Fibroblast of lung (primary cell): Measurements from ENCODE around the gene KIF11.

Experiments
- EZH2 ChIP-seq: IDR thresholded peaks from 2 replicates; pipeline ENCODE4 v1.5.1; 2012; ENCODE audit warnings: low read length, control low read depth, mild to moderate bottlenecking; ENCODE audit errors: missing control alignments
- TF ChIP-seq, protein P1 (sequence below), 2 donors: IDR thresholded peaks in 1 of 2; conservative IDR thresholded peaks in 1 of 2; 1 replicate in 1 of 2; 2 replicates in 1 of 2; pipeline ENCODE4 v1.5.1; 2011 to 2012; ENCODE audit warnings: low read length in 2 of 2, control low read depth in 1 of 2, inconsistent platforms in 1 of 2, low read depth in 1 of 2, mild to moderate bottlenecking in 1 of 2

DNA sequence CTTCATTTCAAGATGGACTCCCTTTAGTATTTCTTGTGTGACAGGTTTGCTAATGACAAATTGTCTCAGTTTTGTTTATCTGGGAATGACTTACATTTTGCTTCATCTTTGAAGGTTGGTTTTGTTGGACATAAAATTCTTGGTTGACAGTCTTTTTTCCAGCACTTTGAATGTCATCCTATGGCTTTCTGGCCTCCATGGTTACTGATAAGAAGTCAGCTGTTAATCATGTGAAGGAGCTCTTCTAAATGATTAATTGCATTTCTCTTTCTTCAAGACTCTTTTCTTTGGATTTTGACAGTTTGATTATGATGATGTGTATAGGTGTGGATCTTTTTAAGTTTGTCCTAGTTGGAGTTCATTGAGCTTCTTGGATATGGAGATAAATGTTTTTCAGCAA lies 69.9 kb downstream of the KIF11 start:
- TF ChIP-seq, protein P1, sequence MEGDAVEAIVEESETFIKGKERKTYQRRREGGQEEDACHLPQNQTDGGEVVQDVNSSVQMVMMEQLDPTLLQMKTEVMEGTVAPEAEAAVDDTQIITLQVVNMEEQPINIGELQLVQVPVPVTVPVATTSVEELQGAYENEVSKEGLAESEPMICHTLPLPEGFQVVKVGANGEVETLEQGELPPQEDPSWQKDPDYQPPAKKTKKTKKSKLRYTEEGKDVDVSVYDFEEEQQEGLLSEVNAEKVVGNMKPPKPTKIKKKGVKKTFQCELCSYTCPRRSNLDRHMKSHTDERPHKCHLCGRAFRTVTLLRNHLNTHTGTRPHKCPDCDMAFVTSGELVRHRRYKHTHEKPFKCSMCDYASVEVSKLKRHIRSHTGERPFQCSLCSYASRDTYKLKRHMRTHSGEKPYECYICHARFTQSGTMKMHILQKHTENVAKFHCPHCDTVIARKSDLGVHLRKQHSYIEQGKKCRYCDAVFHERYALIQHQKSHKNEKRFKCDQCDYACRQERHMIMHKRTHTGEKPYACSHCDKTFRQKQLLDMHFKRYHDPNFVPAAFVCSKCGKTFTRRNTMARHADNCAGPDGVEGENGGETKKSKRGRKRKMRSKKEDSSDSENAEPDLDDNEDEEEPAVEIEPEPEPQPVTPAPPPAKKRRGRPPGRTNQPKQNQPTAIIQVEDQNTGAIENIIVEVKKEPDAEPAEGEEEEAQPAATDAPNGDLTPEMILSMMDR (conservative IDR thresholded peaks at IDR 0.05 in 1 of 2, IDR thresholded peaks at IDR 0.05 in 1 of 2; ENCODE audit: low read depth in 1 of 2, low read length in 2 of 2): no peak
- TF ChIP-seq EZH2: no peak
